ENCODE results near the gene ATRIP.

- no peak for TF ChIP-seq CTCF (conservative IDR thresholded peaks at IDR 0.05; ENCODE audit: low read length)
- no peak for TF ChIP-seq EZH2phosphoT487 (IDR thresholded peaks at IDR 0.05; ENCODE audit: borderline replicate concordance, low read depth, low read length)
Observed at GRCh38 chr3:48511551-48511950, 65.0 kb downstream of the ATRIP start.

All from OCI-LY7 (cell line).